ENCODE results near the gene CLMN. TPM values are rescaled to one million over a fixed set of nuclear protein-coding genes. Genes with fewer than 3 reads are reported as not detected.

The CLMN gene
- total and polyA plus RNA-seq, 9 of the 15 experiments (the other 6 are each of a cell fraction or from before 2014, with no cell fraction given), result 0.01 to 0.18 (median 0.07) TPM; not detected in 4

DNA sequence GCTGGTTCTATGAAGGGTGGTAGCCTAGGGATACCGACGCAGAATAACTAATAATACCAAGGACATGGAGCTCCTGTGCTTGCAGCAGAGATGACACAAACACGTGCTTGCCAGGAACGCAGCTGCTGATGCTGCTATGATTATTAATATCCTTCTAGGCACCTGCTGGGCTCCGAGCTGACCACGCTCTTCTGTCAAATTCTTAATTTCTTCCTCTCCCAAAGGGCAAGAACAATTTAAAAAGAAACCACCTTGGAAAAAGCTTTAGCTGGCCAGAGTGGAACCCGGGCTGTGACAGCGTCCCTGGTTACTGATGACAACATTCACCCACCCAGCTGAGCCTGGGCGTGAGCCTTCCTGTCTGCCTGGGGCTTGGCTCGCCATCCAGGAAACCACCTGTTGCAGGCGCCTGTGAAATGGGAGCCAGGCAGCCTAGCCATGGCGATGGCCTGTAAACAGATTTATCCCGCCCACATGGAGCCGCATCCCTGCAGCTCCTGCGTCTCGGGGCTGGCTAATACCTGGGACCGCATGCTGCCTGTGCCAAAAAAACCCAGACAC, 28.8 kb downstream of the CLMN start:
- no peaks in the 10 kb centered on the region; a peak in 1 of 5 replicates for H3K4me1 ChIP-seq (replicated peaks in 1 of 2; ENCODE audit: control insufficient read depth in 2 of 2, insufficient read depth in 2 of 2, low read length in 2 of 2)
- DNase-seq (ENCODE audit: extremely low read depth in 1 of 4, low spot score in 3 of 4) (no peak), ATAC-seq (no peak), FAIRE-seq (no peak)
- H2AFZ ChIP-seq (ENCODE audit: low read depth, low read length), result no peak overlapping the region
- TF ChIP-seq POLR2A (conservative IDR thresholded peaks at IDR 0.05) (no peak), RFX1 (IDR thresholded peaks at IDR 0.05) (no peak)
- H3K27me3 ChIP-seq (ENCODE audit: control insufficient read depth in 2 of 2, insufficient read depth in 2 of 2, low read length in 2 of 2), result peaks cover 0 to 8% of the 10 kb centered on the region in 2 experiments; a peak in 1 of 5 replicates
- H3K27ac ChIP-seq (ENCODE audit: extremely low read depth, low read depth, low read length), result no peak overlapping the region
- ChIA-PET POLR2A (no interaction called here), CTCF (ENCODE audit: low intra/inter-chr PET ratio) (no interaction called here)
- no peak overlapping the region for H3K4me3 ChIP-seq
- H3K9ac ChIP-seq (ENCODE audit: insufficient read depth in 1 of 2, low read depth in 2 of 2, low read length in 2 of 2), result no peak overlapping the region
- no peak overlapping the region for H3K4me2 ChIP-seq (ENCODE audit: insufficient read depth, low read length)
- H4K20me1 ChIP-seq (replicated peaks; ENCODE audit: control insufficient read depth, insufficient read depth, low read length), result no peaks in the 10 kb centered on the region
- H3K9me3 ChIP-seq (replicated peaks; ENCODE audit: control insufficient read depth, insufficient read depth, low read depth, low read length), result no peaks in the 10 kb centered on the region
- no TSS peak for BruUV-seq (replicated peaks)
- H3K36me3 ChIP-seq (ENCODE audit: control insufficient read depth, insufficient read depth, low read length), result no peaks in the 10 kb centered on the region
- in situ Hi-C loops (cut with MboI) (no loop called here), intact Hi-C loops (cut with micrococcal nuclease) (no loop called here)
- WGBS (ENCODE audit: insufficient coverage, low coverage, missing lambda C conversion rate), result under 1% methylated on average over 16 of the region's 17 CpGs
- H3K79me2 ChIP-seq (ENCODE audit: control insufficient read depth, insufficient read depth, low read length), result no peaks in the 10 kb centered on the region
- no peaks in the 10 kb centered on the region for H3K9me1 ChIP-seq (ENCODE audit: control insufficient read depth, insufficient read depth, low read length)

DNA sequence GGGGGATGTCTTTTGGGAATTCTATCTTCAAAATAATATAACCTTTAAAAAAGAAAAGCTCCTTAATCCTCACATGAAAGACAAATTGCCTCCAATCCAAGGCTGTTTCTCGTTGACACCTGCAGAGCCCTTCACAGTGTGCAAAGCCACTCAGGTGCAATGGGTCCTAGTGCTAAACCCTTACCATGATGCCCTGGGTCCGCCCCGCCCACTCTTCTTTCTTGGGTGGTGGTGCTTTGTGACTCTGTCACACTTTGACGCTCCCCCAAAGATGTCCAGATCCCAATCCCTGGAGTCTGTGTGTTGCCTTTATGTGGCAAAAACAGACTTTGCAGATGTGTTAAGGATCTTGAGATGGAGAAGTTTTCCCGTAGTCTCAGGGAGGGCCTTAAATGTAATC, 29.7 kb downstream of the CLMN start:
- DNase-seq (ENCODE audit: extremely low read depth in 1 of 4, low spot score in 3 of 4) (no peak), FAIRE-seq (no peak), ATAC-seq (no peak)
- ChIA-PET POLR2A (interaction anchor here (0.6 kb wide), 1 partner anchor 36 kb away, joined by 4 read pairs; no protein-coding TSS in a partner anchor), CTCF (ENCODE audit: low intra/inter-chr PET ratio) (no interaction called here)
- Histone ChIP-seq H3K27me3 (ENCODE audit: control insufficient read depth in 2 of 2, insufficient read depth in 2 of 2, low read length in 2 of 2) (peaks cover 0 to 8% of the 10 kb centered on the region in 2 experiments; a peak in 1 of 5 replicates), H3K79me2 (ENCODE audit: control insufficient read depth, insufficient read depth, low read length) (no peaks in the 10 kb centered on the region), H3K4me3 (no peak overlapping the region), H3K4me2 (ENCODE audit: insufficient read depth, low read length) (no peak overlapping the region), H3K36me3 (ENCODE audit: control insufficient read depth, insufficient read depth, low read length) (no peaks in the 10 kb centered on the region), H3K9me1 (ENCODE audit: control insufficient read depth, insufficient read depth, low read length) (no peaks in the 10 kb centered on the region), H3K9ac (ENCODE audit: insufficient read depth in 1 of 2, low read depth in 2 of 2, low read length in 2 of 2) (no peak overlapping the region), H2AFZ (ENCODE audit: low read depth, low read length) (no peak overlapping the region), H3K9me3 (replicated peaks; ENCODE audit: control insufficient read depth, insufficient read depth, low read depth, low read length) (no peaks in the 10 kb centered on the region), H3K4me1 (replicated peaks in 1 of 2; ENCODE audit: control insufficient read depth in 2 of 2, insufficient read depth in 2 of 2, low read length in 2 of 2) (no peaks in the 10 kb centered on the region; a peak in 1 of 5 replicates), H4K20me1 (replicated peaks; ENCODE audit: control insufficient read depth, insufficient read depth, low read length) (no peaks in the 10 kb centered on the region), H3K27ac (ENCODE audit: extremely low read depth, low read depth, low read length) (no peak overlapping the region)
- WGBS (ENCODE audit: insufficient coverage, low coverage, missing lambda C conversion rate), result 8% methylated on average over 5 of the region's 5 CpGs
- intact Hi-C loops (cut with micrococcal nuclease) (no loop called here), in situ Hi-C loops (cut with MboI) (no loop called here)
- no TSS peak for BruUV-seq (replicated peaks)
- no peak for TF ChIP-seq ZNF695 (CRISPR knock-in tag; IDR thresholded peaks at IDR 0.05)
- TF ChIP-seq SPI1 (IDR thresholded peaks at IDR 0.05; ENCODE audit: borderline replicate concordance, low read depth, low read length), result no peak
- TF ChIP-seq CREBBP (IDR thresholded peaks at IDR 0.05; ENCODE audit: low read depth, low read length), result no peak
- TF ChIP-seq DIDO1 (tag; IDR thresholded peaks at IDR 0.05; ENCODE audit: low read depth), result no peak
- no peak for TF ChIP-seq STAG1 (CRISPR knock-in tag; IDR thresholded peaks at IDR 0.05; ENCODE audit: borderline replicate concordance)
- no peak for TF ChIP-seq ZNF699 (CRISPR knock-in tag; IDR thresholded peaks at IDR 0.05; ENCODE audit: insufficient replicate concordance)
- TF ChIP-seq ELF4 (CRISPR knock-in tag; IDR thresholded peaks at IDR 0.05), result no peak
- TF ChIP-seq ZC3H8 (IDR thresholded peaks at IDR 0.05), result no peak
- TF ChIP-seq NONO (IDR thresholded peaks at IDR 0.05; ENCODE audit: low read depth in 2 of 2, low read length in 1 of 2), result no peak
- no peak for TF ChIP-seq ZNF274 (IDR thresholded peaks at IDR 0.05; ENCODE audit: borderline replicate concordance, low read depth, low read length)
- TF ChIP-seq FOXA3 (CRISPR knock-in tag; conservative IDR thresholded peaks at IDR 0.05 in 1 of 2, IDR thresholded peaks at IDR 0.05 in 1 of 2), result no peak
- TF ChIP-seq L3MBTL2 (IDR thresholded peaks at IDR 0.05), result no peak
- TF ChIP-seq RBBP5 (IDR thresholded peaks at IDR 0.05; ENCODE audit: borderline replicate concordance, insufficient read depth, low read length, poor library complexity, severe bottlenecking), result no peak
- no peak for TF ChIP-seq GATA2 (CRISPR knock-in tag; IDR thresholded peaks at IDR 0.05)

Data from K562 (cell line).